Natural killer cell (primary cell): ENCODE measurements around the gene MAP3K20. TPM values are rescaled to one million over a fixed set of nuclear protein-coding genes. Genes with fewer than 3 reads are reported as not detected.

Experiments used
- ATAC-seq, 3 donors: fragments of 150-1000 bp in 2 of 3; fragments of 200-7000 bp in 1 of 3; cut with Tn5 transposase; 1 replicate in 1 of 3; 2 replicates in 2 of 3; pipeline ENCODE4 v1.10.0; 2021; ENCODE audit warnings: mild to moderate bottlenecking in 2 of 3, moderate library complexity in 2 of 3
- DNase-seq, 2 donors: peaks; one replicate each; pipeline versions ENCODE4 v3.0.0 to v3.0.0-alpha.2; 2013 to 2021; ENCODE audit warnings: mixed read lengths in 1 of 2
- H3K27ac ChIP-seq: one replicate; pipeline ENCODE4 v1.5.1; 2013; ENCODE audit warnings: mild to moderate bottlenecking, low read length
- H3K27me3 ChIP-seq: one replicate; pipeline ENCODE4 v1.6.1; 2013; ENCODE audit warnings: low read length; ENCODE audit not compliant: control insufficient read depth, insufficient read depth
- H3K36me3 ChIP-seq: one replicate; pipeline ENCODE4 v1.6.1; 2013; ENCODE audit warnings: low read length; ENCODE audit not compliant: control insufficient read depth, insufficient read depth
- H3K4me1 ChIP-seq: one replicate; pipeline ENCODE4 v1.6.1; 2013; ENCODE audit warnings: low read length; ENCODE audit not compliant: control insufficient read depth, insufficient read depth
- H3K4me3 ChIP-seq: one replicate; pipeline ENCODE4 v1.5.1; 2013; ENCODE audit warnings: low read length
- H3K9me3 ChIP-seq: one replicate; pipeline ENCODE4 v1.6.1; 2013; ENCODE audit warnings: low read length; ENCODE audit not compliant: control insufficient read depth, insufficient read depth
- H3K27ac Mint-ChIP-seq, 2 donors: one replicate each; pipeline ENCODE4 v1.8.0; 2022; ENCODE audit warnings: mild to moderate bottlenecking in 2 of 2, mixed read lengths in 2 of 2, moderate library complexity in 1 of 2
- H3K27me3 Mint-ChIP-seq, 2 donors: one replicate each; pipeline ENCODE4 v1.8.0; 2022; ENCODE audit warnings: low read depth in 2 of 2, mixed read lengths in 2 of 2
- H3K36me3 Mint-ChIP-seq: one replicate; pipeline ENCODE4 v1.8.0; 2022; ENCODE audit warnings: mixed read lengths
- H3K4me1 Mint-ChIP-seq, 2 donors: one replicate each; pipeline ENCODE4 v1.8.0; 2022; ENCODE audit warnings: mixed read lengths in 2 of 2
- H3K4me3 Mint-ChIP-seq: one replicate; pipeline ENCODE4 v1.8.0; 2022; ENCODE audit warnings: mild to moderate bottlenecking, moderate library complexity, mixed read lengths
- H3K9me3 Mint-ChIP-seq, 2 donors: one replicate each; pipeline ENCODE4 v1.8.0; 2022; ENCODE audit warnings: mixed read lengths in 2 of 2
- WGBS: methylation state at CpG from one replicate; pipeline ENCODE4 v1.1.7; 2013; ENCODE audit warnings: missing lambda C conversion rate; ENCODE audit not compliant: insufficient coverage; 5-methylcytosine and 5-hydroxymethylcytosine counted together
- intact Hi-C: fragments of 100-400 bp; cut with micrococcal nuclease; formaldehyde crosslinking; loops from one replicate; pipeline ENCODE4 v1.14.2; 2022
- total RNA-seq, 4 donors: library from RNA; stranded (reverse); fragments of 120-200 nt in 1 of 4; gene quantifications; one replicate each; pipeline versions ENCODE4 v1.2.3 to v1.2.4, GENCODE V29; 2013 to 2022
- TF ChIP-seq, protein P1 (sequence below): fragments of 200-600 bp; IDR thresholded peaks from one replicate; pipeline ENCODE4 v1.8.0; 2022; ENCODE audit warnings: antibody characterized with exemption

The MAP3K20 gene
- total RNA-seq, 3 donors from 2014 or later (not counting 1 experiment from before 2014, with no cell fraction given) = 1.6 to 3.0 (median 2.5) TPM

DNA sequence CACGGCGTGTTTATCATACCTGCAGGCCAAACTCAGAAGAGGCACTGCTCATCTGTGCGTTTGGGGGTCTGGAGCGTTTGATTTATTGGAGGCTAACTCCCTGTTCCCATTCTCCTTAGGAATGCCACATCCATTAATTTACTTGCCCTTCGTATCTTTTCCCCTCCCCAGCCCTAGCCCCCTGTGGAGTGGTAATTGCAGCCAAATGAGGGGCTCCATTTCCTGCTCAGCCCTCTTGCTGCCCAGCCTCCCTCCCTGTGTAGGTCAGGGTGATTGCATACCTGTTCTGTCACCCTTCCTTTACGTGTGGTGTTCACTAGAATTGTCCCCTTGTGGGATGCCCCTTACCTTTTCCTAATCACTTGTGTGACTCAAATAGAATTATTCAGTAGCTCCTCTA lies 120.4 kb downstream of the MAP3K20 start:
- Histone ChIP-seq H3K4me1 (no peaks in the 10 kb centered on the region), H3K9me3 (no peaks in the 10 kb centered on the region), H3K36me3 (no peaks in the 10 kb centered on the region), H3K4me3 (no peak overlapping the region), H3K27ac (no peak overlapping the region), H3K27me3 (no peaks in the 10 kb centered on the region)
- WGBS = 93% methylated on average over 5 of the region's 6 CpGs
- H3K4me1 Mint-ChIP-seq = no peaks in the 10 kb centered on the region
- intact Hi-C loops = no loop called here
- H3K9me3 Mint-ChIP-seq = no peaks in the 10 kb centered on the region
- H3K36me3 Mint-ChIP-seq = no peaks in the 10 kb centered on the region
- H3K27ac Mint-ChIP-seq = no peak overlapping the region
- ATAC-seq (no peak), DNase-seq (no peak)
- H3K27me3 Mint-ChIP-seq = no peaks in the 10 kb centered on the region
- H3K4me3 Mint-ChIP-seq = no peak overlapping the region
- TF ChIP-seq, protein P1, sequence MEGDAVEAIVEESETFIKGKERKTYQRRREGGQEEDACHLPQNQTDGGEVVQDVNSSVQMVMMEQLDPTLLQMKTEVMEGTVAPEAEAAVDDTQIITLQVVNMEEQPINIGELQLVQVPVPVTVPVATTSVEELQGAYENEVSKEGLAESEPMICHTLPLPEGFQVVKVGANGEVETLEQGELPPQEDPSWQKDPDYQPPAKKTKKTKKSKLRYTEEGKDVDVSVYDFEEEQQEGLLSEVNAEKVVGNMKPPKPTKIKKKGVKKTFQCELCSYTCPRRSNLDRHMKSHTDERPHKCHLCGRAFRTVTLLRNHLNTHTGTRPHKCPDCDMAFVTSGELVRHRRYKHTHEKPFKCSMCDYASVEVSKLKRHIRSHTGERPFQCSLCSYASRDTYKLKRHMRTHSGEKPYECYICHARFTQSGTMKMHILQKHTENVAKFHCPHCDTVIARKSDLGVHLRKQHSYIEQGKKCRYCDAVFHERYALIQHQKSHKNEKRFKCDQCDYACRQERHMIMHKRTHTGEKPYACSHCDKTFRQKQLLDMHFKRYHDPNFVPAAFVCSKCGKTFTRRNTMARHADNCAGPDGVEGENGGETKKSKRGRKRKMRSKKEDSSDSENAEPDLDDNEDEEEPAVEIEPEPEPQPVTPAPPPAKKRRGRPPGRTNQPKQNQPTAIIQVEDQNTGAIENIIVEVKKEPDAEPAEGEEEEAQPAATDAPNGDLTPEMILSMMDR = no peak

DNA sequence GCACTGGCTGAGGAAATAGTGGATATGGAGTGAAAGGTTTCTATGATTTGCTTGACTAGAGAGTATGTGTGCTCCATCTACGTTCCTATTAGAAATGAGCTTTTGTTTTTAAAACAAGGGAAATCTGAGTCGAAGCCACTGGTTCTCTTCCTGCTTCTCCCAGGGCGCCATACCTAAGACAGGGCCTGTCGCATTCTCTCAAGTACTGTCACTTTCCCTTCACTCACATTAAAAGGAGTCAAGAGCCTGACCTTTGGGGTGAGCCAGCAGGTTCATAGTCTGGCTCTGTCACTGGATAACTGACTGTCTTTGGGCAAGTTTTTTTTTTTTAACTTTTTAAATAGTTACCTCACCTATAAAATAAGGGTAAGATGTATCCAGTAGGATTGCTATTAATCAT lies 121.0 kb downstream of the MAP3K20 start:
- Mint-ChIP-seq H3K4me1 (no peaks in the 10 kb centered on the region), H3K36me3 (no peaks in the 10 kb centered on the region), H3K27me3 (no peaks in the 10 kb centered on the region), H3K27ac (no peak overlapping the region), H3K4me3 (no peak overlapping the region), H3K9me3 (no peaks in the 10 kb centered on the region)
- no peak for ATAC-seq
- WGBS = 99% methylated on average over 4 of the region's 4 CpGs
- TF ChIP-seq, protein P1 = no peak
- Histone ChIP-seq H3K4me1 (no peaks in the 10 kb centered on the region), H3K4me3 (no peak overlapping the region), H3K9me3 (no peaks in the 10 kb centered on the region), H3K36me3 (no peaks in the 10 kb centered on the region), H3K27ac (no peak overlapping the region), H3K27me3 (no peaks in the 10 kb centered on the region)
- no peak for DNase-seq
- intact Hi-C loops = no loop called here

DNA sequence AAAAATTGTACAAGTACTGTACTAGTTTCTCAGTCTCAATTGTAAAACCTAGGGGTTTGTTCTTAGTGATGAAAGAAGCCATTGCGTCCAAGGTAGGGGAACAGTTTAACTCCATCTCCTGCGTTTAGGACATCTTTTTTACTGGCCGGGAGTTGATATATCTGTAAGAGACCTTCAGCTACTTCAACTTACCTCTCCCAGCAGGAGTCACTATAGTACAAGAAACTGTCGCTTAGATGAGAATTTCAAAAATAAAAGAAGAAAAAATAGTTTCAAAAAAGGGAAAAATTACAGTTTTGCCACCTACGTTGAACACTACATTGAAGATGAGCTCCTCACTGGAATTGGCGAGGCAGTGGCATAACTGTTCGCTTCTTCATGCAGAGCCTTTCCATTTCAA lies 122.7 kb downstream of the MAP3K20 start:
- Mint-ChIP-seq H3K4me1 (no peaks in the 10 kb centered on the region), H3K36me3 (no peaks in the 10 kb centered on the region), H3K4me3 (no peak overlapping the region), H3K27me3 (no peaks in the 10 kb centered on the region), H3K9me3 (no peaks in the 10 kb centered on the region), H3K27ac (no peak overlapping the region)
- no peak for DNase-seq
- Histone ChIP-seq H3K27me3 (no peaks in the 10 kb centered on the region), H3K4me1 (no peaks in the 10 kb centered on the region), H3K36me3 (no peaks in the 10 kb centered on the region), H3K4me3 (no peak overlapping the region), H3K27ac (no peak overlapping the region), H3K9me3 (no peaks in the 10 kb centered on the region)
- intact Hi-C loops = no loop called here
- TF ChIP-seq, protein P1 = no peak
- no peak for ATAC-seq
- WGBS = 90% methylated on average over 6 of the region's 7 CpGs

DNA sequence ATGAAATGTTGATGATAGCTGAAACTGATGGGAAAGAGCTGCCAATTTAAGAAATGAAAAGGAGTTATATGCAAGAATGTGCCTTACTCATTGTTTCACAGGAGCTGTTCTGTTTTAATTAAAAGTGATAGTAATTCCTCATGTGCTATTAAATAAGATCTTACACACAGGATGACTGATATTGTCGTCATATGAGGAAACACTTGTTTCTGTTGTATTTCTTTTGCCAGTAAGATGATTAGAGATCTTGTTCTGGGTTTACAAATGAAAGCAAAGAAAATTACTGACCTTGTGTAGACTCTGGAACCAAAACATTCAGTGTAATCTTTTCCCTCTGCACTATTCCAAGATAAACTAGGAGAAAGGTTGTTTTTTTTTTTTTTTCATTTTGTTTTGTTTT lies 123.6 kb downstream of the MAP3K20 start:
- Mint-ChIP-seq H3K9me3 (no peaks in the 10 kb centered on the region), H3K4me3 (no peak overlapping the region), H3K4me1 (no peaks in the 10 kb centered on the region), H3K27me3 (no peaks in the 10 kb centered on the region), H3K36me3 (no peaks in the 10 kb centered on the region), H3K27ac (no peak overlapping the region)
- H3K27ac ChIP-seq = no peak overlapping the region
- no peaks in the 10 kb centered on the region for H3K27me3 ChIP-seq
- H3K36me3 ChIP-seq = no peaks in the 10 kb centered on the region
- no peak overlapping the region for H3K4me3 ChIP-seq
- TF ChIP-seq, protein P1 = no peak
- H3K9me3 ChIP-seq = no peaks in the 10 kb centered on the region
- 100% methylated on average over 1 of the region's 1 CpG for WGBS
- ATAC-seq (no peak), DNase-seq (no peak)
- intact Hi-C loops = no loop called here
- H3K4me1 ChIP-seq = no peaks in the 10 kb centered on the region
